ENCODE data around the gene ACTA1.
"Not testable (repeated sequence)": the region's sequence is repeated elsewhere in the genome, so short reads cannot be mapped to it uniquely, and the experiment has no call there.

Gene ACTA1

GRCh38 chr1:229434005-229434640, at the start of gene ACTA1:
TSS of gene ACTA1 (minus strand) at chr1:229434094. CDS start at chr1:229433115, 979 bp downstream.
- Mint-ChIP-seq H3K27me3 (ENCODE audit: low read depth) (peaks cover 81% of the 10 kb centered on the region), H3K36me3 (ENCODE audit: low read depth) (peaks cover 10% of the 10 kb centered on the region), H3K27ac (no peak within 1 kb of the TSS), H3K4me1 (ENCODE audit: low read depth) (peaks cover 12% of the 10 kb centered on the region), H3K9me3 (no peaks in the 10 kb centered on the region), H3K4me3 (no peak within 1 kb of the TSS)

- no peaks in the 10 kb centered on the region for H3K27me3 Mint-ChIP-seq (ENCODE audit: low read depth)
- H3K36me3 Mint-ChIP-seq (ENCODE audit: low read depth) = peaks cover 36% of the 10 kb centered on the region
- H3K4me1 Mint-ChIP-seq (ENCODE audit: low read depth) = peaks cover 13% of the 10 kb centered on the region
- H3K4me3 Mint-ChIP-seq = no peak overlapping the region
- no peaks in the 10 kb centered on the region for H3K9me3 Mint-ChIP-seq
- H3K27ac Mint-ChIP-seq = no peak overlapping the region
These were observed 48.6 kb upstream of the ACTA1 start for GRCh38 chr1:229482511-229482910.

DNA sequence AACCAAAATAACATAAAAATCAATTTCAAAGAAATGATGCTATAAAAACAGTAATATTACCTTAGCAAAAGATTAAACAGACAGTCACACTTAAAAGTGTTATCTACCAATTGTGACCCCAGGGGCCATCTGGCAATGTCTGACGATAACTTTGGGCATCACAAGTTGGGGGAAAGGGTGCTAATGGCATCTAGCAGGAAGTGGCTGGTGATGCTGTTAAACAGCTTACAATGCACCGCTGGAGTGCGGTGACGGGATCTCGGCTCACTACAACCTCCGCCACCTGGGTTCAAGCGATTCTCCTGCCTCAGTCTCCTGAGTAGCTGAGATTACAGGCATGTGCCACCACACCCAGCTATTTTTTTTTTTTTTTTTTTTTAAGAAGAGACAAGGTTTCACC, 46.6 kb upstream of the ACTA1 start:
- no peak overlapping the region for H3K27ac Mint-ChIP-seq
- H3K36me3 Mint-ChIP-seq (ENCODE audit: low read depth) = peaks cover 30% of the 10 kb centered on the region
- H3K4me1 Mint-ChIP-seq (ENCODE audit: low read depth) = peaks cover 13% of the 10 kb centered on the region
- no peak overlapping the region for H3K4me3 Mint-ChIP-seq
- H3K27me3 Mint-ChIP-seq (ENCODE audit: low read depth) = no peaks in the 10 kb centered on the region
- no peaks in the 10 kb centered on the region for H3K9me3 Mint-ChIP-seq

- no peak overlapping the region for H3K4me3 Mint-ChIP-seq
- H3K27ac Mint-ChIP-seq = no peak overlapping the region
- no peaks in the 10 kb centered on the region for H3K9me3 Mint-ChIP-seq
- H3K36me3 Mint-ChIP-seq (ENCODE audit: low read depth) = peaks cover 29% of the 10 kb centered on the region
- peaks cover 13% of the 10 kb centered on the region for H3K4me1 Mint-ChIP-seq (ENCODE audit: low read depth)
- H3K27me3 Mint-ChIP-seq (ENCODE audit: low read depth) = no peaks in the 10 kb centered on the region
These were observed 45.9 kb upstream of the ACTA1 start for GRCh38 chr1:229479660-229480399.

GRCh38 chr1:229478852-229479251, 45.0 kb upstream of the ACTA1 start:
- Mint-ChIP-seq H3K4me1 (ENCODE audit: low read depth) (peaks cover 13% of the 10 kb centered on the region), H3K27me3 (ENCODE audit: low read depth) (no peaks in the 10 kb centered on the region), H3K4me3 (no peak overlapping the region), H3K9me3 (no peaks in the 10 kb centered on the region), H3K27ac (no peak overlapping the region), H3K36me3 (ENCODE audit: low read depth) (peaks cover 33% of the 10 kb centered on the region)

DNA sequence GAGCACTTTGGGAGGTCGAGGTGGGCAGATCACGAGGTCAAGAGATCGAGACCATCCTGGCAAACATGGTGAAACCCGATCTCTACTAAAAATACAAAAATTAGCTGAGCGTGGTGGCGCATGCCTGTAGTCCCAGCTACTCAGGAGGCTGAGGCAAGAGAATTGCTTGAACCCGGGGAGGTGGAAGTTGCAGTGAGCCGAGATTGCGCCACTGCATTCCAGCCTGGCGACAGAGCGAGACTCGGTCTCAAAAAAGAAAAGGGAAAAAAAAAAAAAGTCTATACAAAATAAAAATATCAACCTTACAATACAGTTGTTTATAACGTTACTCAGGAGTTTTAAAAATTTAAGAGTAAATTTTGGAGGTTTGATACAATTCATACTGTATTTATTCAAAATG, 42.0 kb upstream of the ACTA1 start:
- H3K36me3 Mint-ChIP-seq (ENCODE audit: low read depth) = peaks cover 25% of the 10 kb centered on the region
- H3K27ac Mint-ChIP-seq; H3K4me1 Mint-ChIP-seq (ENCODE audit: low read depth); H3K9me3 Mint-ChIP-seq; H3K4me3 Mint-ChIP-seq; H3K27me3 Mint-ChIP-seq (ENCODE audit: low read depth): not testable (repeated sequence)

- peaks cover 28% of the 10 kb centered on the region for H3K36me3 Mint-ChIP-seq (ENCODE audit: low read depth)
- H3K9me3 Mint-ChIP-seq = no peaks in the 10 kb centered on the region
- H3K27me3 Mint-ChIP-seq (ENCODE audit: low read depth) = no peaks in the 10 kb centered on the region
- peaks cover 3% of the 10 kb centered on the region for H3K4me1 Mint-ChIP-seq (ENCODE audit: low read depth)
- no peak overlapping the region for H3K27ac Mint-ChIP-seq
- H3K4me3 Mint-ChIP-seq = no peak overlapping the region
These were observed 40.6 kb upstream of the ACTA1 start for GRCh38 chr1:229474509-229474908.

DNA sequence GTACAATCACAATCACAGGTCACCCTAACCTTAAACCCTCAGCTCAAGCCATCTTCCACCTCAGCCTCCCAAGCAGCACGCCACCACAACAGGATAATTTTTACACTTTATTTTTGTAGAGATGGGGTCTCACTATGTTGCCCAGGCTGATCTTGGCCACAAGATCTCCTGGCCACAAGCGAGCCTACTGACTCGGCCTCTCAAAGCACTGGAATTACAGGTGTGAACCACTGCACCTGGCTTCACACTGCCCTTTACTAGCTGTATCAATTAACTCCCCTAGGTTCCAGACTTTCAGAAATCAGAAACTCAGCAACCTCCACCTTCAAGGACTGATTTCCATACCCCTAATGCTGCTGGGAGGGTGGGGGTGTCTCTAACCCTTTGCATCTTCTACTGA, 37.3 kb upstream of the ACTA1 start:
- peaks cover 39% of the 10 kb centered on the region for H3K36me3 Mint-ChIP-seq (ENCODE audit: low read depth)
- H3K9me3 Mint-ChIP-seq = no peaks in the 10 kb centered on the region

GRCh38 chr1:229470406-229471043, 36.6 kb upstream of the ACTA1 start:
- peaks cover 39% of the 10 kb centered on the region for H3K36me3 Mint-ChIP-seq (ENCODE audit: low read depth)
- no peaks in the 10 kb centered on the region for H3K27me3 Mint-ChIP-seq (ENCODE audit: low read depth)
- H3K9me3 Mint-ChIP-seq = no peaks in the 10 kb centered on the region
- no peak overlapping the region for H3K4me3 Mint-ChIP-seq
- H3K4me1 Mint-ChIP-seq (ENCODE audit: low read depth) = no peaks in the 10 kb centered on the region
- no peak overlapping the region for H3K27ac Mint-ChIP-seq

More for the DNA sequence above, 37.3 kb upstream of the ACTA1 start:
- no peaks in the 10 kb centered on the region for H3K4me1 Mint-ChIP-seq (ENCODE audit: low read depth)
- no peaks in the 10 kb centered on the region for H3K27me3 Mint-ChIP-seq (ENCODE audit: low read depth)
- no peak overlapping the region for H3K27ac Mint-ChIP-seq
- no peak overlapping the region for H3K4me3 Mint-ChIP-seq

- Mint-ChIP-seq H3K4me3 (no peak overlapping the region), H3K9me3 (no peaks in the 10 kb centered on the region), H3K27me3 (ENCODE audit: low read depth) (no peaks in the 10 kb centered on the region), H3K4me1 (ENCODE audit: low read depth) (no peaks in the 10 kb centered on the region), H3K36me3 (ENCODE audit: low read depth) (peaks cover 41% of the 10 kb centered on the region), H3K27ac (no peak overlapping the region)
These were observed 33.0 kb upstream of the ACTA1 start for GRCh38 chr1:229466887-229467286.

DNA sequence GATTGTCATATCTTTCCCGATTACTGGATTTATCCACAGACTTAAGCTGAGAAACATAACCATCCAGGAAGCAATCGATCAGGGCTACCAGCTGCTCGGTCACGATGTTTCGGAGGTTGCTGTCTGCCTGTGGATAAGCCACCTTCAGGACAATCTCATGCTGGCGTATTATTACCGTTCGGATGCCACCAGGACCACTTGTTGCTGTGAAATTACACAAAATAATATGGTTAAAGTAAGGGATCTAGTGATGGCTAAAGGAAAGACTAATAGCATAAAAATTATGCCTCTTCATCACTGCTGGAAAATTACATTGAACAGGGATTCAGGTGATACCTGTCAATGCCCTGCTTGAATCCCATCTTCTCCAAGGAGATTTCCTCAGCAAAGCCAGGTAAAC, 30.8 kb upstream of the ACTA1 start:
- Mint-ChIP-seq H3K27ac (no peak overlapping the region), H3K27me3 (ENCODE audit: low read depth) (no peaks in the 10 kb centered on the region), H3K4me3 (no peak overlapping the region), H3K36me3 (ENCODE audit: low read depth) (peaks cover 48% of the 10 kb centered on the region), H3K9me3 (no peaks in the 10 kb centered on the region), H3K4me1 (ENCODE audit: low read depth) (no peaks in the 10 kb centered on the region)

- H3K27me3 Mint-ChIP-seq (ENCODE audit: low read depth) = no peaks in the 10 kb centered on the region
These were observed 27.3 kb upstream of the ACTA1 start for GRCh38 chr1:229461032-229461668.

GRCh38 chr1:229459815-229460214, 25.9 kb upstream of the ACTA1 start:
- H3K27me3 Mint-ChIP-seq (ENCODE audit: low read depth) = no peaks in the 10 kb centered on the region
- H3K4me3 Mint-ChIP-seq = no peak overlapping the region
- no peaks in the 10 kb centered on the region for H3K9me3 Mint-ChIP-seq
- no peaks in the 10 kb centered on the region for H3K4me1 Mint-ChIP-seq (ENCODE audit: low read depth)
- H3K27ac Mint-ChIP-seq = no peak overlapping the region
- H3K36me3 Mint-ChIP-seq (ENCODE audit: low read depth) = peaks cover 42% of the 10 kb centered on the region

More at GRCh38 chr1:229461032-229461668, 27.3 kb upstream of the ACTA1 start:
- H3K36me3 Mint-ChIP-seq (ENCODE audit: low read depth) = peaks cover 43% of the 10 kb centered on the region
- H3K4me1 Mint-ChIP-seq (ENCODE audit: low read depth) = no peaks in the 10 kb centered on the region
- H3K4me3 Mint-ChIP-seq = no peak overlapping the region
- no peaks in the 10 kb centered on the region for H3K9me3 Mint-ChIP-seq
- no peak overlapping the region for H3K27ac Mint-ChIP-seq

GRCh38 chr1:229457436-229457835, 23.5 kb upstream of the ACTA1 start:
- Mint-ChIP-seq H3K4me1 (ENCODE audit: low read depth) (no peaks in the 10 kb centered on the region), H3K36me3 (ENCODE audit: low read depth) (peaks cover 31% of the 10 kb centered on the region), H3K9me3 (no peaks in the 10 kb centered on the region), H3K4me3 (no peak overlapping the region), H3K27me3 (ENCODE audit: low read depth) (no peaks in the 10 kb centered on the region), H3K27ac (no peak overlapping the region)

Data from T-helper 1 cell treated with Interleukin-12 subunit alpha and Interleukin-12 subunit beta and Interleukin-4 antibody, amounts not matched to agents 30 μg/mL and 1 μg/mL, for 36 hours (primary cell).